H7 (cell line): ENCODE data around the gene KCNN3. TPM values are rescaled to one million over a fixed set of nuclear protein-coding genes. Genes with fewer than 3 reads are reported as not detected.

Experiments used
- DNase-seq: peaks from one replicate; pipeline ENCODE4 v3.0.0; 2012
- H3K27me3 ChIP-seq: 2 replicates; pipeline ENCODE4 v1.6.0; 2011; ENCODE audit warnings: mild to moderate bottlenecking, low read length; ENCODE audit not compliant: control insufficient read depth, insufficient read depth
- H3K36me3 ChIP-seq: replicated peaks from 2 replicates; pipeline ENCODE4 v1.5.1; 2011; ENCODE audit warnings: low read length; ENCODE audit not compliant: control insufficient read depth, insufficient read depth
- H3K4me3 ChIP-seq: 2 replicates; pipeline ENCODE4 v1.5.1; 2011; ENCODE audit warnings: low read depth, mild to moderate bottlenecking, control low read depth, low read length, moderate library complexity; ENCODE audit not compliant: insufficient read depth
- total RNA-seq: library from RNA; depleted of rRNA; stranded (reverse); fragments of >200 nt; shearing (Covaris generic); gene quantifications from 2 replicates; pipeline ENCODE4 v1.2.3, GENCODE V29; 2014

The KCNN3 gene
- total RNA-seq, 1 experiment from 2014 or later, result 0.62 TPM

- Histone ChIP-seq H3K27me3 (peaks cover 2% of the 10 kb centered on the region; the same call in 1 of the 2 replicates), H3K4me3 (no peak overlapping the region), H3K36me3 (no peaks in the 10 kb centered on the region)
- no peak for DNase-seq
Measured at GRCh38 chr1:154750681-154751665, 119.1 kb downstream of the KCNN3 start.

GRCh38 chr1:154749078-154749760 lies 120.9 kb downstream of the KCNN3 start:
- H3K4me3 ChIP-seq, result no peak overlapping the region
- no peaks in the 10 kb centered on the region; the same call in 1 of the 2 replicates for H3K27me3 ChIP-seq
- DNase-seq, result no peak
- no peaks in the 10 kb centered on the region for H3K36me3 ChIP-seq

GRCh38 chr1:154748405-154748775 lies 121.7 kb downstream of the KCNN3 start:
- DNase-seq, result no peak
- Histone ChIP-seq H3K4me3 (no peak overlapping the region), H3K27me3 (no peaks in the 10 kb centered on the region; the same call in 1 of the 2 replicates), H3K36me3 (no peaks in the 10 kb centered on the region)

- no peak for DNase-seq
- no peak overlapping the region for H3K4me3 ChIP-seq
- no peaks in the 10 kb centered on the region for H3K36me3 ChIP-seq
- H3K27me3 ChIP-seq, result no peaks in the 10 kb centered on the region; the same call in 1 of the 2 replicates
Measured at GRCh38 chr1:154747740-154748404, 122.2 kb downstream of the KCNN3 start.

GRCh38 chr1:154747380-154747739 lies 122.7 kb downstream of the KCNN3 start:
- Histone ChIP-seq H3K27me3 (no peaks in the 10 kb centered on the region; the same call in 1 of the 2 replicates), H3K36me3 (no peaks in the 10 kb centered on the region), H3K4me3 (no peak overlapping the region)
- DNase-seq, result no peak

GRCh38 chr1:154746622-154747299 lies 123.3 kb downstream of the KCNN3 start:
- Histone ChIP-seq H3K4me3 (no peak overlapping the region), H3K27me3 (no peaks in the 10 kb centered on the region; the same call in 1 of the 2 replicates), H3K36me3 (no peaks in the 10 kb centered on the region)
- DNase-seq, result no peak

GRCh38 chr1:154745750-154746425 lies 124.2 kb downstream of the KCNN3 start:
- Histone ChIP-seq H3K27me3 (no peaks in the 10 kb centered on the region; the same call in 1 of the 2 replicates), H3K36me3 (no peaks in the 10 kb centered on the region), H3K4me3 (no peak overlapping the region)
- no peak for DNase-seq

- no peaks in the 10 kb centered on the region for H3K36me3 ChIP-seq
- H3K4me3 ChIP-seq, result no peak overlapping the region
- no peaks in the 10 kb centered on the region; the same call in 1 of the 2 replicates for H3K27me3 ChIP-seq
- DNase-seq, result no peak
Measured at GRCh38 chr1:154745286-154745731, 124.8 kb downstream of the KCNN3 start.

- no peaks in the 10 kb centered on the region; the same call in 1 of the 2 replicates for H3K27me3 ChIP-seq
- no peaks in the 10 kb centered on the region for H3K36me3 ChIP-seq
- no peak for DNase-seq
- H3K4me3 ChIP-seq, result no peak overlapping the region
Measured at GRCh38 chr1:154744352-154745035, 125.6 kb downstream of the KCNN3 start.

GRCh38 chr1:154743526-154744036 lies 126.5 kb downstream of the KCNN3 start:
- H3K36me3 ChIP-seq, result no peaks in the 10 kb centered on the region
- no peaks in the 10 kb centered on the region; the same call in 1 of the 2 replicates for H3K27me3 ChIP-seq
- no peak for DNase-seq
- H3K4me3 ChIP-seq, result no peak overlapping the region

- H3K27me3 ChIP-seq, result no peaks in the 10 kb centered on the region; the same call in 1 of the 2 replicates
- no peaks in the 10 kb centered on the region for H3K36me3 ChIP-seq
- no peak for DNase-seq
- H3K4me3 ChIP-seq, result no peak overlapping the region
Measured at GRCh38 chr1:154742606-154743005, 127.5 kb downstream of the KCNN3 start.

GRCh38 chr1:154741741-154742495 lies 128.2 kb downstream of the KCNN3 start:
- DNase-seq, result peak; percentile 91
- Histone ChIP-seq H3K4me3 (no peak overlapping the region), H3K36me3 (no peaks in the 10 kb centered on the region), H3K27me3 (no peaks in the 10 kb centered on the region; the same call in 1 of the 2 replicates)
